A204.1 (cell line): ENCODE results near the gene SNF8.
"Not testable (repeated sequence)": the region's sequence is repeated elsewhere in the genome, so short reads cannot be mapped to it uniquely, and the experiment has no call there.

Source experiments
- FAIRE-seq: peaks from 2 replicates; lab custom pipeline; 2012; peaks lifted over from hg19 to GRCh38; lab: Jason Lieb, UNC

SNF8 gene

GRCh38 chr17:48944515-48945260 is at the start of gene SNF8:
TSS of gene SNF8 (minus strand) at chr17:48944842. CDS start at chr17:48944734, 108 bp downstream.
- no peak for FAIRE-seq

- FAIRE-seq = no peak
Observed at GRCh38 chr17:48993951-48994350, 49.3 kb upstream of the SNF8 start.

DNA sequence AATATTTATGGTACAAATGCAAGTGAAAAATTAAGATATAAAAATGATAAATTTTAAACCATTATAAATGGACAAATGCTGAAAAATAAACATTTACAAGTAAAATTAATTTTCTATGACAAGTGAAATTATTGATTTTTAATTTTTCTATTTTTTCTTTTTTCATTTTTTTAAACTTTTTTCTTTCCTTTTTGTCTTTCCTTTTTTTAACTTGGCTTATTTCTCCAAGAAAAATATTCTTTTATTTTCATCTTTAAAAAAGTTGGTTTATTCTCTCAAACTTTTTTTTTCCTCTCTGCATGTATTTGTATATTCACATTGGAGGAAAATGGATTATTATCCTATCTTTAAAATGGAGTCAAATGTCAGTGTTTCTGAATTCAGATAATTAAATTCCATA is 48.7 kb upstream of the SNF8 start:
- FAIRE-seq = peak; percentile 94

DNA sequence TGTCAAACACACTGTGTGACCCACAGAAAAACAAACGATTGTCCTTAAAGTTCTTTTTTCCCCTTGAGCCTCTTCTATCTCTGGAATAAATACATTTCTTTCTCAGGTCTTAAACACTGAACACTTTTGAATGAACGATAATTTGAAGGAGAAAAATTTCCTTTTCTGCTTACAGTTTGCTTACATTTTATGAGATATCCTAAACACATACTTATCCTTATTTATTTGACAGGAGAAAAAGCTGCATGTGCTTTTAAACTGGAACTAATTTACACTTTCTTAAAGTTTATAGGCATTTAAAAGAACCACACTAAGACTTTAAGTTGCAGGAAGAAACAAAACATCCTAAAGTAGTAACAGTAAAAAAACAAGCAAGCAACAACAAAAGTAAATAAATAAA is 47.8 kb upstream of the SNF8 start:
- FAIRE-seq = no peak

DNA sequence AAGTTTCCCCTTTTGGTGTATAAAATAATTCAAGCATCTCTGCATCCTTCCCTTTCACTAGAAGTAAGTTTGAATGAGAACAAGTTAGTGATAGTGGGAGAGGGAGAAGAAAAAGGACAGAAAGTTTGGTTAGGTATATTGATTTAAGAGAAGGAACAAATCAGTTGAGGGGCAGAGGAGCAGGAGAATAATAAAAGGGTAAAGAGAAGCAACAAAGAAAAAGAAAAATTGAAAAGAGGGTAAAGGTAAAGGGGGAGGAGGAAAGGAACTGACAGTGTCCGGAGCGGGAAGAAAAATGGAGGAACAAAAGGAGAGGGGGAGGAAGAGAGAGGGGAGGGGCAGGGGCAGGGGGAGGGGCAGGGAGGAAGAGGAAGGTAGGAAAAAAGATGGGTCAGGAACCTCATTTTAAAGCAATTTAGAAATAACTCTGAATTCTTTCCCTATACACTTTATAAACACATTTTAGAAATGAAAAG is 46.3 kb upstream of the SNF8 start:
- no peak for FAIRE-seq

GRCh38 chr17:48989100-48989499 is 44.5 kb upstream of the SNF8 start:
- FAIRE-seq = no peak

- FAIRE-seq = no peak
Observed at GRCh38 chr17:48985436-48986245, 41.0 kb upstream of the SNF8 start.

- no peak for FAIRE-seq
Observed at GRCh38 chr17:48981927-48982539, 37.4 kb upstream of the SNF8 start.

DNA sequence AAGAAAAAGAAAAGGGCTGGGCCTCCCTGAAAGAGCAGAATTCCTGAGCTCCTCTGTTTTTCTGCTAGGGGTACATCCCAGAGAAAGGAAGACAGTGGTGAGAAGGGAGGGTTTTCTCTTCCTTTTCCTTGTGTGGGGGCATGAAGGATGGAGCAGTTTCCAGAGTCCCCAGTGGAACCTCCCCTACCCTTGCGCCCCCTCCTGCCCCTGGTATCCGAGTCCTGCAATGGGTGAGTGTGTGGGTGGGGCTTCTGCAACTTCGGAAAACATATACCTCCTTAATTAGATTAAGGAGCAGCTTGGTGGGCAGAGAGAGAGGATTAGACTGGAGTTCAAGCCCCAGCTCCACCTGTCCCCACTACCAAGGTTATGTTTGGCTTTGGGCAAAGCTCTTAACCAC is 29.2 kb upstream of the SNF8 start:
- no peak for FAIRE-seq

GRCh38 chr17:48972749-48973097 is 28.1 kb upstream of the SNF8 start:
- no peak for FAIRE-seq

DNA sequence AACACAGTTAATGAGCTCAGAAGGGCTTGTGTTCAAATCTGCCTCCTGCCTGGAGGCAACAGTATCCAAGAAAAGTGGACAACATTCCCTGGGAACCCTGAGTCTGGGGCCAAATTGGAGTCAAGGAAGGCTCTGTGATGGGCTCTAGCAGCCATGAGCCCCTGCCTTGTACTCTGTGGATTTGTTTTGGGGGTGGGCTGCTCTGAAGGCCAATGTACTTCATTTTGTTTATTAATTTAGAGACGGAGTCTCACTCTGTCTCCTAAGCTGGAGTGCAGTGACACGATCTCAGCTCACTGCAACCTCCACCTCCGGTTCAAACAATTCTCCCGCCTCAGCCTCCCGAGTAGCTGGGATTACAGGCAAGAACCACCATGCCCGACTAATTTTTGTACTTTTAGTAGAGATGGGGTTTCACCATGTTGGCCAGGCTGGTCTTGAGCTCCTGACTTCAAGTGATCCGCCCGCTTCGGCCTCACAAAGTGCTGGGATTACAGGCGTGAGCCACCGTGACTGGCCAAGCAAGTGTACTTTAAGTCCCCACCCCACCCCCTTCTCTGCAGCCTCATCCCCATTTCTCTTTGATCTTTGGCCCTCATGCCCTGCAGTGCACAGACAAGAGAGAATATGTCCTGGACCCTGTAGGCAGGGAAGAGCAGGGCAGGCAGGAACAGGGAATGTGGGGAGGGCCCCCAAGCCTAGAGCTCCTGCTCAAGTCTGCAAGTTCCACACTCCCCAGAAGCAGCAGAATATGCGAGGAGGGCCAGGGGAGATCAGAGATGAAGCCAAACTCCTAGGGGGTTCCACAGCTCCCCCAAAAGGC is 26.4 kb upstream of the SNF8 start:
- FAIRE-seq = no peak

DNA sequence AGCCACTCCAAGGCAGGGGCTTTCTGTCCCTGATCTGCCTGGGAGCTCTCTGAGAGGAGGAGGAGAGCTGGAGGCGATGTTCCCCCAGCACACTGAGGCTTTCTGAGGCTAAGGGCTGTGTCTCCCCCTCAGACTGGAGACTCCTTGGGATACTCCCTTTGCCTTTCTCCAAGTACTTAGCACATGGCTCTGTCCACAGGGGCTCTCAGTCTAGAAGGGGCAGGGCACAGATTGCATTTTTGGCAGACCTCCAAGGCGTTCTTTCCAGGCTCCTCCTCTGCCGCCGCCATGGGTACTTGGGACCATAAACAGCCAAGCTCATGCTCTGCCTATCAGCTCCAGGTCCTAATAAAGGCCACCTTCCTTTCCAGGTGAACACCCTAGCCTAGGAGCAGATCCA is 25.6 kb upstream of the SNF8 start:
- FAIRE-seq = no peak

GRCh38 chr17:48961516-48962233 is 17.0 kb upstream of the SNF8 start:
- FAIRE-seq = no peak

DNA sequence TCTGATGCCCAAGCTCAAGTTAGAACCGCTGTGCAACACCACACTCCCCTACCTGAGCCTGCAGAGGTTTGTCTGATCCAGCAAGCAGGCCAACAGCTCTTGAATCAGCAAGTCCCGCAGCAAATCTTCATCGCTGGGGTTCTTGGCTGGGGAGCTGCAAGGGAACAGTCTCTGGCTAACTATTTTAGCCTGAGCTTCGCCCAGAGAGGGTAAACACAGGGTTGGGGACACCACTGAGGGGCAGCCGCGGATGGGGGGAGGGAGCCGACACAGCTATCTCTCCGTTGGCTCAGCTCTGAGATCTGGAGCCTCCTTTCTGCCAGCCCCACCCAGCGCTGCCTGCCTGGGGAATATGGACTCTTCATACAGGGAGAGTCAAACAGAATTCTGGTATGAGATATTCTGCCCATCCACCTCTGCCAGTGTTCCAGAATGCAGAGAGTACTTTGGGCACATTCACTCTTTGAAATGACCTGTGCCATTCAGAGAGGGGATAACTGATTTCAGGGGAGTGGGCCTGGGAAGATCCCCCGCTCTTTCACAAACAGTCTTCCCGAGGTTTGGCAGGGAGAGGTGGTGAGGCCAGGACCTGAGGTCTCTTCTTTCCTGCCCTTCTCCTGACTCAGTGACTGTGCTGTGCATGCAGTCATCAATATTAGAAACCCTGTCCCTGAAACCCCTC is 16.3 kb upstream of the SNF8 start:
- no peak for FAIRE-seq

DNA sequence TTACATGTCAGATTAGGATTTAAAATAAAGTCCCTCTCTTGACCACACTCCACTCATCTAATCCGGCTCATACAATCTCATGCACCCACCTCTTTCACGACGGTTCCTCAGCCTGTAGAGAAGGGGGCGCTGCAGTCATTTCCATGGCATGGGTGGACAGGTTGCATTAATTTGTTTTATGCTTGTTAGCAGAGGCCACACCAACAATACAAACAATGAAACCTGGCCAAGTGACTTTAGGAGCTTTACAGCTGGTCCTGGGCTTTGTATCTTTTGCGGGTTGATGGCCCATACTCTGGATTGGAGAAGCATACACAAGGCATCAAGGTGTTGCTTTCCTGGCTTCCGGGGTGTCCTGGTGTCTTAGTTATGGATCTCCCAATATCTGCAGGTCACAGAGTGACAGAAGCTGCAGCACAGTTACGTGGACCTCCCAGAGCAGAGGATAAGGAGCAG is 9.7 kb upstream of the SNF8 start:
- no peak for FAIRE-seq

GRCh38 chr17:48952904-48953303 is 8.3 kb upstream of the SNF8 start:
- FAIRE-seq = no peak

DNA sequence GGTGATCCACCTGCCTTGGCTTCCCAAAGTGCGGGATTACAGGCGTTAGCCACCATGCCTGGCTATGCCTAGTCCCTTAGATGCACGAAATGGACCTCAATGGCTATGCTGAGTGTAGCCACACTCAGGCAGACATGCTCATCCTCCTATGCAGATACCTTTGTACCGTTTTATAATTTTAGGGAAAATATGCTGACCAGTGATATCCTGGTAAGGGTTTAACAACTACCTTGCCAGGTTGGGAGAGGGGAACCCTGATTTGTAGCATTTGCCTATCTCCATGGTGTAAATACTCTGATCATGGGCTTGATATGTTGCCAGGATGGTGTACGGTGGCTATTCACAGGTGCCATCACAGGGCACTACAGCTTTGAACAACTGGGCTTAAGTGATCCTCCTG is 6.9 kb upstream of the SNF8 start:
- no peak for FAIRE-seq

GRCh38 chr17:48945261-48945651 is 614 bp upstream of the SNF8 start:
- FAIRE-seq = not testable (repeated sequence)

DNA sequence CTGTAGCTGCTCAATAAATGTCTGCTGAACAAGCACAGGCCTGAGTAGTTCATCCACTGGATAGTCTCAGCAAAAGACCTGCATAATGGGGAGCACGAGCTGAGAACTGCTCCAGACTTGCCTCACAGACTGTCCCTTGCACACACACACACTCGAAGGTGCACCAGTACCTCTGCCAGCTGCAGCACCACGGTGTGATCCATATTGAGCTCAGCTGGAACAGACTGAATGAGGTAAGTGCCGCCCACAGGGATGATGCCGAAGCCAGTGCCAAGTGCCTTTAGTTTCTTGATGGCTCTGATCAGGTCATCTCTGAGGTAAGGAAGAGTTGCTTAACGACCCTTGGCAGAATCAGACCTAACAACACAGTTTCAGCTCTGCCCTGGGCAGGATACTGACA is 11.6 kb downstream of the SNF8 start:
- FAIRE-seq = no peak

GRCh38 chr17:48930435-48930873 is 14.2 kb downstream of the SNF8 start:
- no peak for FAIRE-seq

- FAIRE-seq = no peak
Observed at GRCh38 chr17:48929812-48930165, 14.9 kb downstream of the SNF8 start.
